Activated CD4-positive, alpha-beta T cell treated with anti-CD3 and anti-CD28 coated beads for 4 hours (primary cell): ENCODE measurements around the gene KCNJ1.

Experiments used
- DNase-seq, 2 donors: peaks; one replicate each; pipeline ENCODE4 v3.0.0-alpha.2; 2020

KCNJ1 gene

DNA sequence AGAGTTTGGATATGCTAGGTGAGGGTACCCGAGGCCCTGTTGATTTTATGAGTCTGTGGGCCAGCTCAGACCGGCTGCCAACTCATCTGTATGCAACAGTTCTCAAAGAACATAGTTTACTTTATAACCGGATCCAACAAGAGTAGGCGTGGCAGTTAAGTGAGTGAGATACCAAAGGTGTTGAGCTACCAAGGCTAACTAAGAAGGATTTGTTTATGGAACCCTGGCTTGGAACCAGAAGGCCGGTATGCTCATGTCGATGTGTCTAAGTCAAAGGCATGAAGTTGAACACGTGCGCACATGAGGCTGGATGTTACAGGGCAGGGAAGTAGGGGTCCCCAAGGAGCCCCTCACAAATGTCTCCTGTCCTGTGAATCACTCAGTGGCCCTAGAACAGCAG lies at the start of gene KCNJ1:
Gene KCNJ1, minus strand, starts transcription at position 20 of the 400 bp plus-strand sequence. CDS start 27,053 bp downstream, outside the sequence.
- no peak for DNase-seq

DNA sequence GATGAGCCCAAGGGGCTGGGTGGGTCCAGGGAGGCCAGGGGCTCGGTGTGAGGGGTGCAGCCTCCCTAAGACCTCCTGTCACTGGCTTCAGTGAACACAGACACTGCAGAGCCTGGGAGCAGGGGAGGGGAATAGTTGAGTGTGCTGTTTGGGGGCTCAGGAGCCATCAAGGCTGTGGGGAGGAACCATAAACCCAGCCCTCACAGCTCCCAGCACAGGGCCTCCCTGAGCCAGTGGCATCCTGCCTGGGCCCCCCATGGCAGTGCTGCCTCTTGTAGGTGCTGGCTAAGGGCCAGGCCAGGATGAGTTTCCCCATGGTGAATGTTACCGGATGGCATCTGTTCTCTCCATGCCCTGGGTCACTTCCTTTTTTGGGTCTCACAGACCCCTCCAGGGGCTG lies 49.6 kb upstream of the KCNJ1 start:
- DNase-seq = no peak

DNA sequence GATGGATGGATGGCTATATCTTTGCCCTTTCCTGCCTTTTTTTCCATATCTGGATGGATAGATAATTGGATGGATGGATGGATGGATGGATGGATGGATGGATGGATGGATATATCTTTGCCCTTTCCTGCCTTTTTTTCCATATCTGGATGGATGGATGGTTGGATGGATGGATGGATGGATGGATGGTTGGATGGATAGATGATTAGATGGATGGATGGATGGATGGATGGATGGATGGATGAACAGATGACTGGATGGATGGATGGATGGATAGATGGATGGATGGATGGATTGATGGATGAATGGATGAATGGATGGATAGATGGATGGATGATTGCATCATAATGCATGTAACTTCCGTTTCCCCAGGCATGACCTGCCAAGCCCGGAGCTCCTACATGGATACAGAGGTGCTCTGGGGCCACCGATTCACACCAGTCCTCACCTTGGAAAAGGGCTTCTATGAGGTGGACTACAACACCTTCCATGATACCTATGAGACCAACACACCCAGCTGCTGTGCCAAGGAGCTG lies 49.0 kb upstream of the KCNJ1 start:
- DNase-seq = no peak

DNA sequence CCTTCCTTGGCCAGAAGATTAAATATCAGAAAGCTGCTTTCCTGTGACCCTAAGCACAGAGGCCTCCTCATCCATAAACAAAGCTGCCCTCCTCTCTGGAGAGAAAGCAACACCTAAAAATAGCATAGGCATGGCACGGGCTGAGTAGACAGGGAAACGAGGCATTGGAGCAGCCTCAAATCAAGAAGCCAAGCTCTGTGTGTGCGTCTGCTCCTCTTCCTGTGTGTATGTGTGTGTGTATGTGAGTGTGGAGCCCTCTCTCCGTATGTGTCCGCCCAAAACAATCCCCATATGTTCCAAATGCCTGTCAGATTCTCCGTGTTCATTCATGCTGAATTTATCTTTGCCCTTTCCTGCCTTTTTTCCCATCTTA lies 48.0 kb upstream of the KCNJ1 start:
- DNase-seq = no peak

DNA sequence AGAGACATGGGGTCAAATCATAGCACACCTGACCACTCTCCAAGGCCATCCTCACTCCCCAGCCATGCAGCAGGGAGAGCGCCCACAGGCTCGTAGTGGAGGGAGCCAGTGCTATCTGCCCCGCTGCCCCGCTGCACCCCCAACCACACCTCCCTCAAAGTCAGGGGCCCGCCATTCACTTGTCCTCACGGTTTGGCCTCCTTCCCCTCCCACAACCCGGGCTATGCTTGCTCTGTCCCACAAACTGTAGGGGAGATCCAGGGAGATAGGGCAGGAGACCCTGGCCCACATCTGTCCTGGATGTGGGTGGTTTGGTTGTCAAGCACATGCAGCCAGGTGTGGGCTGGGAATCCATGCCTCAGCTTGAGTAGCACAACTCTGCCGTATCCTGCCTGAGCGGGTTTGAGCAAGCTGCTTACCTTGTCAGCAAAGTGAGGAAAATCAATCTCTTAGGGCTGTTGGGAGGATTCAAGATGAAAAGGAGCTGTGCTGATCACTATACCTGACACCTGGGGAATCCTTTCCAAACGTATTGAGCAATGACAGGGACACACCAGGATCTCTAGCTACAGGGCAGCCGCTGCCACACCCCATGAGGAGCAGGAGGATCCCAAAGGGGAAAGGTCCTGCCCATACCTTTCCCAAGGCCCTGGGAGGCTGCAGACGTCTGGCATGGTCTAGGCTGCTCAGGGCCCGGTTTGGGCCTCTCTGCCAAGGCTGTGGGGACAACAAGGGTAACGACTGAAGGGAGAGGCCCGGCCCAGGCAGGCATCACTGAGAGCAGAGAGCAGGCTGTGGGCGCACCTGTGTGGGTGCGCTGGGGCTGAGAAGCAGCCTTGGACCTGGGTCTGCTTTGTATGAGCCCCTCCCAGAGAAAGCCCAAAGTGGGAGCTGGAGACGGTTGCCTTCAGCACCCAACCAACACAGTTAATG lies 47.4 kb upstream of the KCNJ1 start:
- no peak for DNase-seq

DNA sequence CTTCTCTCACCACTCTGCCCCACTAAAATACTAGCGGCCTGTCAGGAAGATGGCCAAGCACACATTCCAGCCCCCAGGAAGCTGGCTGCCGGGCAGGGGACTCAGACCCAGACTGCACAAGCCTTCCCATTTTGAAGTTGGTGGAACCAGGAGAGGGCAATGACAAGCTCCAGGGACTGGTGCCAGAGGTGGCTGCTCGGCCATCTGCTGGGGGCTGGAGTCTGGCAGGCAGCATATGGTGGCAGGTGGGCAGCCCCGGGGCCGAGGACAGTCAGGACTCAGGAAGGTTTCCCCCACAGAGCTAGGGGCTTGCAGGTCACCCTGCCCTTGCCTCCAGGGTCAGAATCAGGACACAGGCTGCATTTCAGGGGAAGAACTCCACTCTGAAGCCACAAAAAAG lies 46.7 kb upstream of the KCNJ1 start:
- no peak for DNase-seq

DNA sequence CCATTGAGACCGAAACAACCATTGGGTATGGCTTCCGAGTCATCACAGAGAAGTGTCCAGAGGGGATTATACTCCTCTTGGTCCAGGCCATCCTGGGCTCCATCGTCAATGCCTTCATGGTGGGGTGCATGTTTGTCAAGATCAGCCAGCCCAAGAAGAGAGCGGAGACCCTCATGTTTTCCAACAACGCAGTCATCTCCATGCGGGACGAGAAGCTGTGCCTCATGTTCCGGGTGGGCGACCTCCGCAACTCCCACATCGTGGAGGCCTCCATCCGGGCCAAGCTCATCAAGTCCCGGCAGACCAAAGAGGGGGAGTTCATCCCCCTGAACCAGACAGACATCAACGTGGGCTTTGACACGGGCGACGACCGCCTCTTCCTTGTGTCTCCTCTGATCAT lies 44.6 kb upstream of the KCNJ1 start:
- no peak for DNase-seq

DNA sequence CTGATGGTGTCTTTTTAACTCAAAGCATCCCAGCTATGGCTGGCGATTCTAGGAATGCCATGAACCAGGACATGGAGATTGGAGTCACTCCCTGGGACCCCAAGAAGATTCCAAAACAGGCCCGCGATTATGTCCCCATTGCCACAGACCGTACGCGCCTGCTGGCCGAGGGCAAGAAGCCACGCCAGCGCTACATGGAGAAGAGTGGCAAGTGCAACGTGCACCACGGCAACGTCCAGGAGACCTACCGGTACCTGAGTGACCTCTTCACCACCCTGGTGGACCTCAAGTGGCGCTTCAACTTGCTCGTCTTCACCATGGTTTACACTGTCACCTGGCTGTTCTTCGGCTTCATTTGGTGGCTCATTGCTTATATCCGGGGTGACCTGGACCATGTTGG lies 44.1 kb upstream of the KCNJ1 start:
- DNase-seq = no peak

DNA sequence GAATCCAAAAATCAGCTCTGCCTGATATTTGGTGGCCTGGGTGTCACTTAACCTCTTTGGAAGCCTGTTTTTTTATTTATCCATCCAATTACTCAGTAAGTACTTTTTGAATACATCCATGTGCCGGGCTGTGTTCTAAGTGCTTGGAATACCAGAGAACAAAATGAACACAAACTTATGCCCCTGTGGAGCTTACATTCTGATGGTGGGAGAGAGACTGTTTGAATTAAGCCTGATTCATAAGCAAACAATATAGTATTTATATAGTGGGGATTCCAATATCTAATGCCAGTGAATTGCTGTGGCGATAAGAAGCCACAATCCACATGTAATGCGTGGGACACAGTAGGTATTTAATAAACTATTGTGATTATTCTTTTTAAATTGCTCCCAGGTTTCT lies 43.5 kb upstream of the KCNJ1 start:
- DNase-seq = no peak

DNA sequence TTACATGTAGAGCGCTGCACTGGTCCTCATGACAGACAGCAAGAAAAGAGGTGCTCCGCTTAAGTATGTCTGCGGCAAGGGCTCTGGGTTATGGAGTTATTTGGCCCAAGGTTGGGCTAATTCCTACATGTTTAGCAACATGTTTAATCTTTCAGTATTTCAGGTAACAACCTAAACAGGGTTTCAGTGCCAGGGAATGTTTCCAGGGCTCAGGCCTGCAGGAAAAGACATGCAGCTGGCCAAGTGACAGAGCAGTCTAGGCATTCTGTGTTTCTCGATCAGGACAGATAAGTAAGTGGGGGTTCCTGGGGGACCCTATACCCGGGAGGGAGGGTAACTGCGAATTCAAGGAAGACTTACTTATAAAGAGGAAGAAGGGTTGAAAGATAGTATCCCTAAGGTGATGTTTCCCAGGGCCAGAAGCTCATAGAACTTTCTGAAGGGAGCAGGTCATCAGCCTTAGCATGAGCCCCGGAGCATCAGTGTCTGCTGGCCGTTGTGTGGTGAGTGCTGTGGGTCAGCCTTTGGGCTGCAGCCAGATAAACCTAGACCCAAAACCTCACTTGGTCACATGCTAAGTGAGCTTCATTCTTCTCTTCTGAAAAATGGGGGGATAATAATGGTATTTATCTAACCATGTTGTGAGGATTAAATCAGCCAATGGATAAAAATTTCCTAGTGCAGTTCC lies 42.5 kb upstream of the KCNJ1 start:
- DNase-seq = no peak

DNA sequence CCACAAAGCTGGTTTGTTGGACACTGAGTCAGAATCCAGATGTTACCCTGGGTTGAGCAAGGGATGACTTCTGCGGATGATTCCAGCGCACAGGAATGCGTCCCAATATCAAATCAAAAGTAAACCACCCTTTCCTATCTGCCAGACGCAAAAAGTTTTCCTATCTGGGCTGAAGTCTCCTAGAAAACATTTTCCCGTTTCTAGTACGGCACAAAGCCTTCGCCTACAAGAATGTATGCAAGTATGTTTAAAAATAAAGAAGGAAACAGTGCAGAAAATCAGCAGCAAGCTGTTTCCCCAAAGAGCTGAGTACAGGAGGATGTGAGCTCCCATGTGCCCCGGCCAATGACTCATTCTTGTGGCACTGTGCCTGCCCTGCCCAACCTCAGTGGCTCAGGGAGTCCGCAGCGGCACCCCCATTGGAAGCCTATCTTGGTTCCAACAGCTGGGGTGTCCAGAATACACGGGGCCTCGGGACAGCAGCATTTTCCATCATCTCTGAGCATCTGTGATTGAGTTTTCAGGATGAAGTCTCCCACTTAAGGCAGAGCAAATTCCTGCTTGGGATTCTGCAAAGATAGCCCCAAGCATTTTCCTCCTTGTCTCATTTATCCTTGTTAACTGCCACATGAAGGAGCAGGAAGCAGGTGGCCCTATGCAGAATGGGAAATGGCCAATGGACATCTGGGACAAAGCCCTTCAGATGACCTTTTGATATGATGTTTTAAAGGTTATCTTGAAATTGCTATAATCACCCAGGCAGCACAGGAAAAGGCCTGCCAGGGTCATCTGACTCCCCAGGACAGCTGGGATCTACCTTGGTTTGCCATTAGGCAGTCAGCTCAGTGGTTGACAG lies 41.5 kb upstream of the KCNJ1 start:
- no peak for DNase-seq

DNA sequence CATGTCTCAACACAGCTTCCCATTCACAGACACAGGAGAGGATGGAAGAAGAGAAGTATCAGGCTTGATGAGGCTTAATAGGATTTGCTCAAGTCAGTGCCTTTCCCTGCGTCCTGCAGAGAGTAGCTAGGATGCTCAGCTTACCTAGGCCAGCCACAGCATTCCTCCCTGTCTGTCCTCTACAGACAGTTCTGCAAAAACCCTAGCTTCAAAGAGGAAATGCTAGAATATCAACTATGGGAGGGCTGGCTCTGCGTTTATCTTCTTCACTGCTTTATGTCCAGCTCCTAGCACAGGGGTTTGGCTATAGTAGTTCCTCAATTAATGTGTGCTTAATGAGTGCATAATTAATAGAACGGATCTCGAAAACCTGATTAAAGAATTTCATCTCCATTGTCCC lies 40.5 kb upstream of the KCNJ1 start:
- no peak for DNase-seq

DNA sequence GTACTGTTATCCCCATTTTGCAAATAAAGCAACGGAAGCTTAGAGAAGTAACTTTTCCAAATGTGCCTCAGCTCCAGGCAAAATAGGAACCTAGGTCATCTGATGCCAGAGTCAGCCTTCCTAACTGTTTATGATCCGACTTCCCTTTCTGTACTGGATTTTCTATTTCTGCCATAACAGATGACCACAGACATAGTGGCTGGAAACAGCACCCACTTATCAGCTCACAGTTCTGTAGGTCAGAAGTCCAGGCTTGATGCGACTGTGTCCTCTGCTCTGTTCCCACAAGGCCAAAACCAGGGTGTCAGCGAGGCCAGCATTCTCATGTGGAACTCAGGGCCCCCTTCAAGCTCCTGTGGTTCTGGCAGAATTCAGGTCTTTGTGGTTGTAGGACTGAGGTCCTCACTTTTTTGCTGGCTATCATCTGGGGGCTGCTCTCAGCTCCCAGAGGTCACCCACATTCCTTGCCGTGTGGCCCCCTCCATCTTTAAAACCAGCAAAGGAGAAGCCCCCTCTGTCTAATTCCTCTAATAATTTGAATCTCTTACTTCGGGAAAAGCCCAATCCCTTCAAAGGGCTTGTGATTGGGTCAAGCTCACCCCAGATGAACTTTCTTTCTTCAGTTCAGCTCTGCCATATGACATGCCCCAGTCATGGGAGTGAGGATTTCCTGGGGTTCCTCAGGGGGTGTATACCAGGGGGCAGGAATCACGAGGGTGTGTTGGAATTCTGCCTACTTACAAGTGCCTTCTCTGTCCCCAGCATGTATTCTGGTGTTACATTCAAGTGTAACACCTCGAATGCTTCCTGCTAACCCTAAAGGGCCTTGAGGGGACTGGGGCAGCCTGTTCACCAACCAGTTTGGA lies 39.3 kb upstream of the KCNJ1 start:
- DNase-seq = no peak

DNA sequence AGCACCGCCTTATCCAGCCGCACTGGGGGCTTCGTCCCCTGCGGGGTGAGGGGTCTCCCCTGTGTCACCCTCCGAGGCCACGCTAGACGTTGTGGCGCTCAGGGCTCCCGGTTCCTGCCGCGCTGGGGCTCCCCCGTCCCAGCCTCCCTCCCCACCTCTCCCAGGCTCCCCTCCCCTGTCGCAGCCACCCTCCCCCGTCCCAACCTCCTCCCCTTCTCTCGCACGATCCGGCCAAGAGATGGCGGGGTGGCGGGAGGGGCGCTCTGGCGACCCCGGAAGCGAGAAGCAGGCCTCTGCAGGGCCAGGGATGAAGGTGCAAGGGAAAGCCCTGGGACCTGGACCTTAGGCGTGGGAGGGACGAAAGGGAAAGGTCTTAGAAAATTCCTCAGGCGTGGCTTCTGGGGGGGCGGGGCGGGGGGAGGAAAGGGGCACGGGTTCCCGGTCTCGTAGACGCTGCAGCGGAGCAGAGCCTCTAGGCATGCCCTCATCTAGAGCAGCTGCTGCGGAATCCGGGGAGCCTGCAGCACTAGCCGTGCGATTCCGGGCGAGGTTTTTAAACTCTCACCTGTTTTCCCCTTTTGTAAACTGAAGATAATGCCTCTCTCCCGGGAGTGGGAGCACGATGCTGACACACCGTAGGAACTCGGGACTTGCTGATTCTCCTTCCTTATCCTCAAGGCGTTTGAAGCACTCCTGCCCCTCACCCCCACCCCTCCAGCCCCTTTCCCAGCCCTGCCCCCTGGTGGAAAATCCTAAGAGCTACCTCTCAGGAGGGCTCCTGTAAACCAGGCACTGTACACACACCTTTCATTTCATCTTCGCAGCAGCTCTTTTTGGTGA lies 38.5 kb upstream of the KCNJ1 start:
- peak; percentile 34 to 37 for DNase-seq

DNA sequence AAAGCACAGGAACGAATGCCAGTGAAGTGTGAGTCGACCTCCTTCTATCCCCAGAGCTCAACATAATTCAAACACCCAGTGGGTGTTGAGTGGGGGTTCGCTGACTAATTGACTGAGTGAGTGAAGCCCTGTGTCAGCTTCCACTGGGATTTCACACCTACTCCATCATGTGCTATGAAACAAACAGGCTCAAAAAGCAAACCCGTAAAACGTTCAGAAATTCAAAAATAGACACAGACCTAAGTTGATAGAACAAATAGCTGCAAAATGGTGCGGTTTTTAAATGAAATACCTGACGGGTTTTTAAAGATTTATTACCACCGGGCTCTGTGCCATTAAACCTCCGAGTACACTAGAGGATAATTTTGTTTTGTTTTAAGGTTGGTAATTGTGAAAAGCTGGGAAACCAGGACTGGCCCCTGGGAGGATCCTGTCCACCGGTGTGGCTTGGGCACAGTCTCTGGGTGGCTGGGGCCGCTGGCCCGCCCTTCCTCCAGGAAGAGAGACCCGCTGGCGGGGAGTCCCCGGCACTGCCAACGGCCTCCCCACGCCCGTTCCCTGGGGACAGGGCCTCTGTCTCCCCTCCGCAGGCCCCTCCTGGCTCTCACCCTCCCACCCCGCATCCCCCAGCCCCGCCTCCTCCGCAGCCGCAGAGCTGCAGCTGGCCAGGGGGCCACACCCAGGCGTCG lies 37.7 kb upstream of the KCNJ1 start:
- no peak for DNase-seq

DNA sequence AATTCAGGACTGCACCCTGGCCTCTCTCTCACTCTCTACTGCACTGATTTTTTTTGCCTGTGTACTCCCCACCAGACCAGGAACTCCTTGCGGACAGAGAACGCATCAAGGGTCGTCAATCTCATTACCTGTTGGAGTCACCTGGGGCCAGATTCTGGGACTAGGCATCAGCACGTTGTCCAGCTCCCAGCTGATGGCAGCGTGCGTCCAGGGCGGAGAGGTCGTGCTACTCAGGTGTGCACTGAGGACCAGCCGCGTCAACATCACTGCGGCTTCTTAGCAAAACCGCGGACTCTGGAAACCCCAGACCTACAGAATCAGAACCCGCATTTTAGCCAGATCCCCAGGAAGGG lies 37.2 kb upstream of the KCNJ1 start:
- no peak for DNase-seq

DNA sequence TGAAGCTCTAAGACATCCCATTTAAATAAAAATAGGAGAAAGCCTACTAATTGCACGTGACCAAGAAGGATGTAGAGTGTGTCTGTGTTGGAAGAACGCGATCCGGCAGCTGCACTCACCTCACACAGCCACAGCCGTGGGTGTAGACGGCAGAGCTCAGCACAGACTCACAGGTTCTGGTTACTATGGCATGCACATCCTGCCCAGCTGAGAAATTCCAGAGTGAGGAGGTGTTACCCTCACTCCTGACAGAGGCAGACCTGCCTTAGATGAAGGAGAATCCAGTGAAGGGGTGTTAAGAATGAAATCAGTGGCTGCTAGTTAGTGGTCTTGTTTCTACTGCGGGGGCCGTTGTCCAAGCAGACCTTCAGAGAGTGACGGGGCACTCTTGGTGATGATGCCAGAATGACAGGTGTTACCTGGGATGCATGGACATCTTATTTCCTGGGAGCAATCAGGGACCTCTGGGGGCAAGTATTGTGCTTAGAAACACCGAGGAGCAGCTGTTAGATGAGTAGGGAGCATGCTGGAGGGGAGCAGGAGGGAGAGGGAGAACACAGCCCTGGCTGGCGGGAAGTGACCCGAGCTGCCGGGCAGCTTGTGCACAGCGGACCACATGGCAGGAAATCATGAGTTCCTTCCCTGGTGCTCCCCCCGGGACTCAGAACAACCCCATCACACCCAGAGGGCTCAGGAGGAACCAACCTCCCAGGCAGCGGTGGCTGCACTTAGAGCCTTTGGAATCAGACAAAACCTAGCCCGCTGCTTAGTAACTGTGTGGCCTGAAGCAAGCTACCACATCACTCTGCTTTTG lies 36.4 kb upstream of the KCNJ1 start:
- DNase-seq = no peak

DNA sequence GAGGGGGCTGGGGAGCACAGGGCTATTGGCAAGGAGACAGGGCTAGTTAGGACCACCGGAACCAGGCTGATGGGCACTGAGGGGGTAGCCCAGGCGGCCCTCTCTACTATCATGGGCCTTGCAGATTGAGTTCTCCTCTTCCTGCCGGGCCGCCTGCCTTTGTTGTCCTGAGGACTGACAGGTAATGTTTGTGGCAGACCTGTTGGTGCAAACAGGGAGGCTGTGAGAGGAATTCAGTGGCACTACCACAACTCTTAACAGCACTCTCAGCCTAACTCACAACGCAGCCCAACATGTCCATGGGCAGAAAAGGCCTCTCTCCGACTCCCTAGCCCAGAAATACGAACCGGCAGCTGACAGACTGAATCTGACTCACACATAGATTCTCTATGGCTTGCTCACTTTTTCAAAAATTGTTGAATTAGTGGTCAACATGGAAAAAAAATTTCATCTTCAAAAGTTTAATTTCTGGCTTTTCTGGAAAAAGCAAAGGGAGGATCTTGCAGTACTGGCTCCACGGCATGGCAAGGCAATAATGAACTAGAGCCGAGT lies 35.5 kb upstream of the KCNJ1 start:
- no peak for DNase-seq
